CD14-positive monocyte (primary cell): ENCODE measurements around the gene GPR3. TPM values are rescaled to one million over a fixed set of nuclear protein-coding genes. Genes with fewer than 3 reads are reported as not detected.
A peak's percentile ranks its signal among the peaks of the same experiment; 100 is the strongest.

Experiments
- DNase-seq, 3 donors: peaks; one replicate each; pipeline ENCODE4 v3.0.0-alpha.2; 2011 to 2022
- H2AFZ ChIP-seq: 2 replicates; pipeline ENCODE4 v1.6.0; 2012; ENCODE audit warnings: mild to moderate bottlenecking, low read depth, low read length, inconsistent platforms; ENCODE audit not compliant: insufficient read depth, poor library complexity, severe bottlenecking
- H3K27ac ChIP-seq, 2 donors: 1 replicate in 1 of 2; 2 replicates in 1 of 2; pipeline ENCODE4 v1.5.1; 2012 to 2013; ENCODE audit warnings: low read length in 2 of 2, control low read depth in 1 of 2, inconsistent platforms in 1 of 2, low read depth in 1 of 2, mild to moderate bottlenecking in 1 of 2
- H3K27me3 ChIP-seq, 2 donors: one replicate each; pipeline versions ENCODE4 v1.6.0 to v1.6.1; 2011 to 2013; ENCODE audit warnings: low read length in 2 of 2; ENCODE audit not compliant: control insufficient read depth in 2 of 2, insufficient read depth in 2 of 2
- H3K36me3 ChIP-seq, 2 donors: replicated peaks in 1 of 2; 1 replicate in 1 of 2; 2 replicates in 1 of 2; pipeline versions ENCODE4 v1.5.1 to v1.6.1; 2012 to 2013; ENCODE audit warnings: low read length in 2 of 2, control low read depth in 1 of 2, inconsistent platforms in 1 of 2, mild to moderate bottlenecking in 1 of 2; ENCODE audit not compliant: insufficient read depth in 2 of 2, control insufficient read depth in 1 of 2
- H3K4me1 ChIP-seq, 2 donors: 1 replicate in 1 of 2; 2 replicates in 1 of 2; pipeline versions ENCODE4 v1.5.1 to v1.6.1; 2012 to 2013; ENCODE audit warnings: low read length in 2 of 2, control low read depth in 1 of 2, inconsistent platforms in 1 of 2, mild to moderate bottlenecking in 1 of 2, moderate library complexity in 1 of 2; ENCODE audit not compliant: insufficient read depth in 2 of 2, control insufficient read depth in 1 of 2
- H3K4me2 ChIP-seq: replicated peaks from 2 replicates; pipeline ENCODE3; 2012; ENCODE audit warnings: low read length, moderate library complexity, mild to moderate bottlenecking; ENCODE audit not compliant: poor library complexity, severe bottlenecking; ENCODE audit errors: extremely low read depth
- H3K4me3 ChIP-seq, 3 experiments: fragments of 200-600 bp in 1 of 3; sonication (generic) in 1 of 3; replicated peaks in 1 of 3; 1 replicate in 2 of 3; 2 replicates in 1 of 3; pipeline ENCODE4 v1.5.1; 2011 to 2013; ENCODE audit warnings: low read length in 3 of 3, mild to moderate bottlenecking in 3 of 3, control low read depth in 2 of 3, low read depth in 2 of 3, inconsistent platforms in 1 of 3, moderate library complexity in 1 of 3
- H3K79me2 ChIP-seq: 2 replicates; pipeline ENCODE4 v1.6.0; 2012; ENCODE audit warnings: mild to moderate bottlenecking, control low read depth, inconsistent platforms, low read length, moderate library complexity; ENCODE audit not compliant: insufficient read depth
- H3K9ac ChIP-seq: 2 replicates; pipeline ENCODE4 v1.6.0; 2017; ENCODE audit warnings: low read length, mild to moderate bottlenecking; ENCODE audit not compliant: insufficient read depth, poor library complexity, severe bottlenecking
- H3K9me3 ChIP-seq, 2 donors: replicated peaks in 1 of 2; 1 replicate in 1 of 2; 2 replicates in 1 of 2; pipeline versions ENCODE4 v1.5.1 to v1.6.1; 2012 to 2013; ENCODE audit warnings: low read length in 2 of 2, control low read depth in 1 of 2; ENCODE audit not compliant: control insufficient read depth in 1 of 2, insufficient read depth in 1 of 2
- H4K20me1 ChIP-seq: 2 replicates; pipeline ENCODE4 v1.6.0; 2012; ENCODE audit warnings: mild to moderate bottlenecking, low read length, control low read depth, moderate library complexity; ENCODE audit not compliant: insufficient read depth
- H3K27ac Mint-ChIP-seq, 7 donors: one replicate each; pipeline ENCODE4 v1.8.0; 2020; ENCODE audit warnings: mild to moderate bottlenecking in 7 of 7, mixed read lengths in 7 of 7, moderate library complexity in 6 of 7, inconsistent platforms in 2 of 7
- H3K27me3 Mint-ChIP-seq, 3 donors: one replicate each; pipeline ENCODE4 v1.8.0; 2021 to 2022; ENCODE audit warnings: low read depth in 3 of 3, mild to moderate bottlenecking in 3 of 3, mixed read lengths in 3 of 3, moderate library complexity in 3 of 3, inconsistent platforms in 1 of 3
- H3K36me3 Mint-ChIP-seq, 2 donors: one replicate each; pipeline ENCODE4 v1.8.0; 2020; ENCODE audit warnings: mixed read lengths in 2 of 2, inconsistent platforms in 1 of 2, mild to moderate bottlenecking in 1 of 2
- H3K4me1 Mint-ChIP-seq: one replicate; pipeline ENCODE4 v1.8.0; 2020; ENCODE audit warnings: mild to moderate bottlenecking, mixed read lengths
- H3K4me3 Mint-ChIP-seq, 2 donors: one replicate each; pipeline ENCODE4 v1.8.0; 2020; ENCODE audit warnings: mild to moderate bottlenecking in 2 of 2, mixed read lengths in 2 of 2, moderate library complexity in 1 of 2
- H3K9me3 Mint-ChIP-seq, 7 donors: one replicate each; pipeline ENCODE4 v1.8.0; 2020 to 2022; ENCODE audit warnings: mixed read lengths in 7 of 7, mild to moderate bottlenecking in 6 of 7, moderate library complexity in 6 of 7, inconsistent platforms in 2 of 7
- WGBS: methylation state at CpG from one replicate; pipeline ENCODE4 v1.1.5; 2013; ENCODE audit warnings: missing lambda C conversion rate; ENCODE audit not compliant: insufficient coverage; 5-methylcytosine and 5-hydroxymethylcytosine counted together
- intact Hi-C, 2 donors: fragments of 100-400 bp; cut with micrococcal nuclease; formaldehyde crosslinking; loops; one replicate each; pipeline versions ENCODE4 v1.15.0 to v1.15.1; 2023
- polyA plus RNA-seq, 3 donors: library from polyadenylated mRNA; depleted of rRNA in 1 of 3; unstranded in 2 of 3; stranded (reverse) in 1 of 3; fragments of 300-500 nt in 2 of 3; fragments of >200 nt in 1 of 3; fragmentation: Illumina TruSeq in 2 of 3; gene quantifications; 1 replicate in 2 of 3; 2 replicates in 1 of 3; pipeline ENCODE4 v1.2.3, GENCODE V29; 2012 to 2021
- TF ChIP-seq, protein P1 (sequence below): fragments of 200-600 bp; IDR thresholded peaks from one replicate; pipeline ENCODE4 v1.8.0; 2022; ENCODE audit warnings: antibody characterized with exemption, mild to moderate bottlenecking

Gene GPR3
- polyA plus RNA-seq, 3 donors, result 0.26 to 2.7 TPM; not detected in 1

GRCh38 chr1:27397749-27398148 is 5.3 kb downstream of the GPR3 start:
- peaks cover 0 to 4% (median 0%) of the 10 kb centered on the region in 7 donors for H3K9me3 Mint-ChIP-seq
- H3K4me3 Mint-ChIP-seq, result no peak overlapping the region
- H3K4me1 Mint-ChIP-seq, result peaks cover 11% of the 10 kb centered on the region

GRCh38 chr1:27398405-27399149 is 6.2 kb downstream of the GPR3 start:
- Histone ChIP-seq H4K20me1 (peaks cover 33% of the 10 kb centered on the region), H3K4me3 (no peak overlapping the region), H3K9me3 (no peaks in the 10 kb centered on the region), H3K79me2 (no peaks in the 10 kb centered on the region), H3K9ac (no peak overlapping the region), H3K4me1 (peaks cover 16% of the 10 kb centered on the region in 2 donors), H3K27ac (no peak overlapping the region), H2AFZ (no peak overlapping the region), H3K27me3 (no peaks in the 10 kb centered on the region), H3K36me3 (no peaks in the 10 kb centered on the region), H3K4me2 (no peak overlapping the region)
- no peak for DNase-seq
- intact Hi-C loops, result loop anchor here in 1 of 2 donors (5.0 to 10.0 kb wide), 2 partner anchors 41 to 294 kb away; no protein-coding TSS in a partner anchor
- WGBS, result 86% methylated on average over 1 of the region's 4 CpGs
- H3K27ac Mint-ChIP-seq, result peak overlapping the region in 2 of 7 donors; percentile 8 to 31
- no peaks in the 10 kb centered on the region for H3K9me3 Mint-ChIP-seq
- TF ChIP-seq, protein P1, sequence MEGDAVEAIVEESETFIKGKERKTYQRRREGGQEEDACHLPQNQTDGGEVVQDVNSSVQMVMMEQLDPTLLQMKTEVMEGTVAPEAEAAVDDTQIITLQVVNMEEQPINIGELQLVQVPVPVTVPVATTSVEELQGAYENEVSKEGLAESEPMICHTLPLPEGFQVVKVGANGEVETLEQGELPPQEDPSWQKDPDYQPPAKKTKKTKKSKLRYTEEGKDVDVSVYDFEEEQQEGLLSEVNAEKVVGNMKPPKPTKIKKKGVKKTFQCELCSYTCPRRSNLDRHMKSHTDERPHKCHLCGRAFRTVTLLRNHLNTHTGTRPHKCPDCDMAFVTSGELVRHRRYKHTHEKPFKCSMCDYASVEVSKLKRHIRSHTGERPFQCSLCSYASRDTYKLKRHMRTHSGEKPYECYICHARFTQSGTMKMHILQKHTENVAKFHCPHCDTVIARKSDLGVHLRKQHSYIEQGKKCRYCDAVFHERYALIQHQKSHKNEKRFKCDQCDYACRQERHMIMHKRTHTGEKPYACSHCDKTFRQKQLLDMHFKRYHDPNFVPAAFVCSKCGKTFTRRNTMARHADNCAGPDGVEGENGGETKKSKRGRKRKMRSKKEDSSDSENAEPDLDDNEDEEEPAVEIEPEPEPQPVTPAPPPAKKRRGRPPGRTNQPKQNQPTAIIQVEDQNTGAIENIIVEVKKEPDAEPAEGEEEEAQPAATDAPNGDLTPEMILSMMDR, result no peak
- H3K27me3 Mint-ChIP-seq, result peaks cover 2 to 5% (median 3%) of the 10 kb centered on the region in 3 donors
- no peak overlapping the region for H3K4me3 Mint-ChIP-seq
- peaks cover 17% of the 10 kb centered on the region for H3K4me1 Mint-ChIP-seq
- no peaks in the 10 kb centered on the region for H3K36me3 Mint-ChIP-seq

More at GRCh38 chr1:27397749-27398148, 5.3 kb downstream of the GPR3 start:
- peaks cover 9% of the 10 kb centered on the region in 2 donors for H3K4me1 ChIP-seq
- Mint-ChIP-seq H3K36me3 (no peaks in the 10 kb centered on the region), H3K27me3 (peaks cover 4 to 10% (median 6%) of the 10 kb centered on the region in 3 donors), H3K27ac (no peak overlapping the region)
- H3K27me3 ChIP-seq, result peaks cover 0 to 5% of the 10 kb centered on the region in 2 donors
- H3K4me3 ChIP-seq, result no peak overlapping the region
- TF ChIP-seq, protein P1, result no peak
- WGBS, result 100% methylated on average over 2 of the region's 7 CpGs
- H3K9me3 ChIP-seq, result no peaks in the 10 kb centered on the region
- no peak overlapping the region for H2AFZ ChIP-seq
- no peak overlapping the region for H3K27ac ChIP-seq
- H3K36me3 ChIP-seq, result no peaks in the 10 kb centered on the region
- H3K79me2 ChIP-seq, result no peaks in the 10 kb centered on the region
- intact Hi-C loops, result loop anchor here in 1 of 2 donors (5.0 to 10.0 kb wide), 2 partner anchors 40 to 293 kb away; no protein-coding TSS in a partner anchor
- H4K20me1 ChIP-seq, result peaks cover 25% of the 10 kb centered on the region
- no peak overlapping the region for H3K4me2 ChIP-seq
- no peak for DNase-seq
- no peak overlapping the region for H3K9ac ChIP-seq
